GM12864 (cell line): Measurements from ENCODE around the gene CLDN7.

Experiments used
- DNase-seq: peaks from one replicate; pipeline ENCODE4 v3.0.0-alpha.2; 2011; ENCODE audit warnings: low read depth
- H3K4me3 ChIP-seq: 2 replicates; pipeline ENCODE4 v1.5.1; 2011; ENCODE audit warnings: mild to moderate bottlenecking, low read depth, low read length, control low read depth
- CTCF ChIP-seq: IDR thresholded peaks from 2 replicates; pipeline ENCODE4 v1.5.1; 2011; ENCODE audit warnings: low read depth, mild to moderate bottlenecking, moderate library complexity, low read length, control low read depth, inconsistent platforms; ENCODE audit errors: missing control alignments

The CLDN7 gene

GRCh38 chr17:7241090-7241733 is 21.1 kb downstream of the CLDN7 start:
- DNase-seq = no peak
- H3K4me3 ChIP-seq = peak overlapping the region; percentile 75
- TF ChIP-seq CTCF = no peak

GRCh38 chr17:7240375-7240774 is 21.9 kb downstream of the CLDN7 start:
- no peak overlapping the region; the same call in 1 of the 2 replicates for H3K4me3 ChIP-seq
- DNase-seq = no peak
- no peak for TF ChIP-seq CTCF

GRCh38 chr17:7239091-7240027 is 22.9 kb downstream of the CLDN7 start, which contains the start of gene PHF23:
TSS of gene PHF23 (minus strand) at chr17:7239457. CDS start at chr17:7239279, 178 bp downstream.
- TF ChIP-seq CTCF = no peak
- DNase-seq = peak; percentile 98
- peak within 1 kb of the TSS; percentile 95 for H3K4me3 ChIP-seq

- no peak for TF ChIP-seq CTCF
- peak overlapping the region; percentile 95 for H3K4me3 ChIP-seq
- DNase-seq = no peak
These were observed 23.7 kb downstream of the CLDN7 start for GRCh38 chr17:7238420-7239090.

GRCh38 chr17:7237761-7238419 is 24.4 kb downstream of the CLDN7 start:
- peak overlapping the region; percentile 95 for H3K4me3 ChIP-seq
- no peak for TF ChIP-seq CTCF
- no peak for DNase-seq

GRCh38 chr17:7237266-7237760 is 25.0 kb downstream of the CLDN7 start:
- H3K4me3 ChIP-seq = peak overlapping the region; percentile 95
- no peak for TF ChIP-seq CTCF
- no peak for DNase-seq
